Measurements from ENCODE around the gene TYK2. TPM values are rescaled to one million over a fixed set of nuclear protein-coding genes. Genes with fewer than 3 reads are reported as not detected.

Gene TYK2
- total RNA-seq, 1 experiment from 2014 or later: 66.4 TPM

DNA sequence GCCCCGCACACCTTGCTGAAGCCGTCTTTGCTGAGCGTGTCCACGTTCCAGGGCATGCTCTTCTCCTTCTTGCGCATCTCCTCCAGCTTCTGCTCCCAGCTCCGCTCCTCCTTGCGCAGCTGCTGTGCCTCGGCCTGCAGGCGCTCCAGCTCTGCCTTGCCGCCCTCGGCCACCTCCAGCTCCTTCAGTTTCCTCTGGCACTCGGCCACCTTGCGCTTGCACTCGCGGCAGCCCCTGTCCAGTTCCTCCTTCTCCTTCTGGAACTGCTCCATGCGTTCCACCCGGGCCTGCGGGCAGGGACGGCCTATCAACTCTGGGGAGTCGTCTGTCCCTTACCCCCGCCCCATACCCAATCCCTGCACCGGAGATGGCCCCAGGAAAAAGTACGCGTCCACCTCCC lies 15.5 kb upstream of the TYK2 start:
- TF ChIP-seq ZNF423 (CRISPR knock-in tag; IDR thresholded peaks at IDR 0.05) (no peak), GRHL2 (CRISPR knock-in tag; IDR thresholded peaks at IDR 0.05; ENCODE audit: insufficient replicate concordance, severe bottlenecking) (no peak), TEAD1 (CRISPR knock-in tag; IDR thresholded peaks at IDR 0.05) (no peak), FOXK1 (CRISPR knock-in tag; IDR thresholded peaks at IDR 0.05) (no peak), STAT6 (CRISPR knock-in tag; conservative IDR thresholded peaks at IDR 0.05; ENCODE audit: low read depth) (no peak), ATF6 (CRISPR knock-in tag; IDR thresholded peaks at IDR 0.05) (no peak), NFYB (CRISPR knock-in tag; conservative IDR thresholded peaks at IDR 0.05; ENCODE audit: low read depth) (no peak), ELF4 (CRISPR knock-in tag; IDR thresholded peaks at IDR 0.05; ENCODE audit: low read depth) (no peak), ZNF121 (CRISPR knock-in tag; IDR thresholded peaks at IDR 0.05) (no peak), TEAD4 (CRISPR knock-in tag; IDR thresholded peaks at IDR 0.05) (no peak)
- TF ChIP-seq, protein P1, sequence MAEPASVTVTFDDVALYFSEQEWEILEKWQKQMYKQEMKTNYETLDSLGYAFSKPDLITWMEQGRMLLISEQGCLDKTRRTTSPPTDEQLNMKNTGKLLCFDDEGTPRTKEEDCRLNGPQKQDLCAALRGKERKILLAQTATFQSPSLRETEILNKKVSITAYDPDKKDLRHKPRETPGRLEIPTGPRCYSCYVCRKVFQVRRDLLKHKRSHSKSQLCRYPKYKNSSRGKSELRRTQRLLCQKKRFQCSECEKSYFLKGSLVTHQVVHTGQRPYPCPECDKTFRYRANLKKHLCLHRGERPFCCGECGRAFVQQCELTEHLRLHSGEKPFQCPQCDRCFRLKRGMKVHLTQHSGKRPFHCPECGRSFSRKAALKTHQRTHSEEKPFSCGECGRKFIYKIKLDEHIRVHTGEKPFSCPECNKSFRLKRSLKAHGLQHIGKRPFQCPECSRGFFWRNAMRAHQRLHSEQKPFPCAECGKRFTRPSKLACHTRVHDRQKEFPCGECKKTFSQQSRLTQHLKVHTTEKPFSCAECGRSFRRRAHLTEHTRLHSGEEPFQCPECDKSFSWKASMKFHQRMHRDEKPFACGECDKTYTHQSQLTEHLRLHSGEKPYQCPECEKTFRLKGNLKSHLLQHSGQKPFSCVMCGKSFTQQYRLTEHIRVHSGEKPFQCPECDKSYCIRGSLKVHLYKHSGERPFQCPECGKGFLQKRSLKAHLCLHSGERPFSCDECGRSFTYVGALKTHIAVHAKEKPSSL (CRISPR knock-in tag; conservative IDR thresholded peaks at IDR 0.05): no peak
- TF ChIP-seq, protein P2, sequence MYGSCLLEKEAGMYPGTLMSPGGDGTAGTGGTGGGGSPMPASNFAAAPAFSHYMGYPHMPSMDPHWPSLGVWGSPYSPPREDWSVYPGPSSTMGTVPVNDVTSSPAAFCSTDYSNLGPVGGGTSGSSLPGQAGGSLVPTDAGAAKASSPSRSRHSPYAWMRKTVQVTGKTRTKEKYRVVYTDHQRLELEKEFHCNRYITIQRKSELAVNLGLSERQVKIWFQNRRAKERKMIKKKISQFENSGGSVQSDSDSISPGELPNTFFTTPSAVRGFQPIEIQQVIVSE (CRISPR knock-in tag; IDR thresholded peaks at IDR 0.05; ENCODE audit: borderline replicate concordance): no peak
- ChIA-PET POLR2A (no interaction called here), CTCF (interaction anchor here (0.9 to 1.9 kb wide), 2 partner anchors 89 to 137 kb away, joined by 3 to 5 read pairs; no protein-coding TSS in a partner anchor)
- ATAC-seq (no peak), DNase-seq (ENCODE audit: low spot score) (no peak)
- no peak overlapping the region for H3K4me3 Mint-ChIP-seq
- no peaks in the 10 kb centered on the region for H3K9me3 Mint-ChIP-seq
- no peaks in the 10 kb centered on the region for H3K4me1 Mint-ChIP-seq
- H3K27me3 Mint-ChIP-seq (ENCODE audit: low read depth): no peaks in the 10 kb centered on the region
- no peak overlapping the region for H3K27ac Mint-ChIP-seq
- H3K36me3 Mint-ChIP-seq: peaks cover 36% of the 10 kb centered on the region

DNA sequence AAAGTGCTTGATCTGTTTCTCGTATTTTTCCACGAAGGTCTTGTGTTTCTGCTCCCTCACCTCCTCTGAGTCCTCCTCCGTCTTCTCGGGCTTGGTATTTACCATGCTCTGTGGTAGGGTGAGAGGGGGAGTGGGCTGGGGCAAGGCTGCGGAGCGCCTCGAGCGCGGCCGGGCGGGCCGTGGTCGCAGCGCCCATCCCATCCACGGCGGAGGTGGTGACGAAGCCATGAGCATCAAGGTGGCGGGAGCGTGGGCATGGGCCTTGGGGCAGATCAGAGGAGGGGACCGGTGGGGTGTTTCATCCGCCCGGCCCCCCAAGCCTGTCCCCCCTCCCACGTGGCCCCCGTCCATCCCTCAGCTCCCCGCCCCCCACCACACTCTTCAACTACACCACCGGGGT lies 15.1 kb upstream of the TYK2 start:
- Mint-ChIP-seq H3K27ac (no peak overlapping the region), H3K27me3 (ENCODE audit: low read depth) (no peaks in the 10 kb centered on the region), H3K36me3 (peaks cover 39% of the 10 kb centered on the region), H3K4me1 (no peaks in the 10 kb centered on the region), H3K4me3 (no peak overlapping the region), H3K9me3 (no peaks in the 10 kb centered on the region)
- CTCF ChIA-PET: interaction anchor here (1.2 to 1.9 kb wide), 2 partner anchors 75 to 137 kb away, joined by 3 to 5 read pairs; no protein-coding TSS in a partner anchor
- DNase-seq (ENCODE audit: low spot score) (no peak), ATAC-seq (no peak)
- POLR2A ChIA-PET: no interaction called here
- TF ChIP-seq ZNF396 (CRISPR knock-in tag; IDR thresholded peaks at IDR 0.05; ENCODE audit: borderline replicate concordance): no peak
- TF ChIP-seq ZNF416 (CRISPR knock-in tag; IDR thresholded peaks at IDR 0.05): no peak
- TF ChIP-seq ETV6 (CRISPR knock-in tag; IDR thresholded peaks at IDR 0.05): no peak
- TF ChIP-seq ZNF121 (CRISPR knock-in tag; IDR thresholded peaks at IDR 0.05): no peak
- TF ChIP-seq ZNF671 (CRISPR knock-in tag; IDR thresholded peaks at IDR 0.05): no peak
- TF ChIP-seq ELF4 (CRISPR knock-in tag; IDR thresholded peaks at IDR 0.05; ENCODE audit: low read depth): no peak
- TF ChIP-seq, protein P3, sequence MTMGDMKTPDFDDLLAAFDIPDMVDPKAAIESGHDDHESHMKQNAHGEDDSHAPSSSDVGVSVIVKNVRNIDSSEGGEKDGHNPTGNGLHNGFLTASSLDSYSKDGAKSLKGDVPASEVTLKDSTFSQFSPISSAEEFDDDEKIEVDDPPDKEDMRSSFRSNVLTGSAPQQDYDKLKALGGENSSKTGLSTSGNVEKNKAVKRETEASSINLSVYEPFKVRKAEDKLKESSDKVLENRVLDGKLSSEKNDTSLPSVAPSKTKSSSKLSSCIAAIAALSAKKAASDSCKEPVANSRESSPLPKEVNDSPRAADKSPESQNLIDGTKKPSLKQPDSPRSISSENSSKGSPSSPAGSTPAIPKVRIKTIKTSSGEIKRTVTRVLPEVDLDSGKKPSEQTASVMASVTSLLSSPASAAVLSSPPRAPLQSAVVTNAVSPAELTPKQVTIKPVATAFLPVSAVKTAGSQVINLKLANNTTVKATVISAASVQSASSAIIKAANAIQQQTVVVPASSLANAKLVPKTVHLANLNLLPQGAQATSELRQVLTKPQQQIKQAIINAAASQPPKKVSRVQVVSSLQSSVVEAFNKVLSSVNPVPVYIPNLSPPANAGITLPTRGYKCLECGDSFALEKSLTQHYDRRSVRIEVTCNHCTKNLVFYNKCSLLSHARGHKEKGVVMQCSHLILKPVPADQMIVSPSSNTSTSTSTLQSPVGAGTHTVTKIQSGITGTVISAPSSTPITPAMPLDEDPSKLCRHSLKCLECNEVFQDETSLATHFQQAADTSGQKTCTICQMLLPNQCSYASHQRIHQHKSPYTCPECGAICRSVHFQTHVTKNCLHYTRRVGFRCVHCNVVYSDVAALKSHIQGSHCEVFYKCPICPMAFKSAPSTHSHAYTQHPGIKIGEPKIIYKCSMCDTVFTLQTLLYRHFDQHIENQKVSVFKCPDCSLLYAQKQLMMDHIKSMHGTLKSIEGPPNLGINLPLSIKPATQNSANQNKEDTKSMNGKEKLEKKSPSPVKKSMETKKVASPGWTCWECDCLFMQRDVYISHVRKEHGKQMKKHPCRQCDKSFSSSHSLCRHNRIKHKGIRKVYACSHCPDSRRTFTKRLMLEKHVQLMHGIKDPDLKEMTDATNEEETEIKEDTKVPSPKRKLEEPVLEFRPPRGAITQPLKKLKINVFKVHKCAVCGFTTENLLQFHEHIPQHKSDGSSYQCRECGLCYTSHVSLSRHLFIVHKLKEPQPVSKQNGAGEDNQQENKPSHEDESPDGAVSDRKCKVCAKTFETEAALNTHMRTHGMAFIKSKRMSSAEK (CRISPR knock-in tag; IDR thresholded peaks at IDR 0.05; ENCODE audit: borderline replicate concordance): no peak
- no peak for TF ChIP-seq FOXJ3 (CRISPR knock-in tag; IDR thresholded peaks at IDR 0.05; ENCODE audit: borderline replicate concordance)
- no peak for TF ChIP-seq NFATC4 (CRISPR knock-in tag; IDR thresholded peaks at IDR 0.05)
- TF ChIP-seq TP53 (CRISPR knock-in tag; IDR thresholded peaks at IDR 0.05): no peak
- TF ChIP-seq, protein P4, sequence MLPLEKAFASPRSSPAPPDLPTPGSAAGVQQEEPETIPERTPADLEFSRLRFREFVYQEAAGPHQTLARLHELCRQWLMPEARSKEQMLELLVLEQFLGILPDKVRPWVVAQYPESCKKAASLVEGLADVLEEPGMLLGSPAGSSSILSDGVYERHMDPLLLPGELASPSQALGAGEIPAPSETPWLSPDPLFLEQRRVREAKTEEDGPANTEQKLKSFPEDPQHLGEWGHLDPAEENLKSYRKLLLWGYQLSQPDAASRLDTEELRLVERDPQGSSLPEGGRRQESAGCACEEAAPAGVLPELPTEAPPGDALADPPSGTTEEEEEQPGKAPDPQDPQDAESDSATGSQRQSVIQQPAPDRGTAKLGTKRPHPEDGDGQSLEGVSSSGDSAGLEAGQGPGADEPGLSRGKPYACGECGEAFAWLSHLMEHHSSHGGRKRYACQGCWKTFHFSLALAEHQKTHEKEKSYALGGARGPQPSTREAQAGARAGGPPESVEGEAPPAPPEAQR (CRISPR knock-in tag; IDR thresholded peaks at IDR 0.05): no peak
- TF ChIP-seq OVOL2 (CRISPR knock-in tag; IDR thresholded peaks at IDR 0.05; ENCODE audit: borderline replicate concordance): no peak
